ENCODE data around the gene KLHDC4. TPM values are rescaled to one million over a fixed set of nuclear protein-coding genes. Genes with fewer than 3 reads are reported as not detected.

KLHDC4 gene
- total and polyA plus RNA-seq, 9 donors = 18.4 to 38.0 (median 26.1) TPM

- Histone ChIP-seq H3K36me3 (ENCODE audit: control insufficient read depth, insufficient read depth, low read length) (peaks cover 62% of the 10 kb centered on the region), H3K9me3 (replicated peaks; ENCODE audit: control insufficient read depth, low read depth, low read length) (no peaks in the 10 kb centered on the region), H3K27me3 (ENCODE audit: control insufficient read depth, insufficient read depth, low read length) (no peaks in the 10 kb centered on the region), H3K27ac (ENCODE audit: low read length) (no peak overlapping the region), H3K4me3 (ENCODE audit: low read length) (no peak overlapping the region), H3K4me1 (ENCODE audit: control insufficient read depth, insufficient read depth, low read length) (no peaks in the 10 kb centered on the region)
- DNase-seq = no peak
- WGBS (ENCODE audit: insufficient coverage) = 92% methylated on average over 48 of the region's 49 CpGs
Observed at GRCh38 chr16:87708881-87709638, 56.7 kb downstream of the KLHDC4 start.

GRCh38 chr16:87707714-87708580 is 57.8 kb downstream of the KLHDC4 start:
- 84% methylated on average over 35 of the region's 45 CpGs for WGBS (ENCODE audit: insufficient coverage)

GRCh38 chr16:87707097-87707496 is 58.7 kb downstream of the KLHDC4 start:
- no peak for DNase-seq
- peaks cover 12% of the 10 kb centered on the region for H3K4me1 ChIP-seq (ENCODE audit: control insufficient read depth, insufficient read depth, low read length)
- no peak overlapping the region for H3K4me3 ChIP-seq (ENCODE audit: low read length)
- WGBS (ENCODE audit: insufficient coverage) = 92% methylated on average over 13 of the region's 17 CpGs
- no peaks in the 10 kb centered on the region for H3K27me3 ChIP-seq (ENCODE audit: control insufficient read depth, insufficient read depth, low read length)
- H3K27ac ChIP-seq (ENCODE audit: low read length) = no peak overlapping the region
- peaks cover 71% of the 10 kb centered on the region for H3K36me3 ChIP-seq (ENCODE audit: control insufficient read depth, insufficient read depth, low read length)
- H3K9me3 ChIP-seq (replicated peaks; ENCODE audit: control insufficient read depth, low read depth, low read length) = no peaks in the 10 kb centered on the region

More at GRCh38 chr16:87707714-87708580, 57.8 kb downstream of the KLHDC4 start:
- H3K4me3 ChIP-seq (ENCODE audit: low read length) = no peak overlapping the region
- H3K9me3 ChIP-seq (replicated peaks; ENCODE audit: control insufficient read depth, low read depth, low read length) = no peaks in the 10 kb centered on the region
- H3K36me3 ChIP-seq (ENCODE audit: control insufficient read depth, insufficient read depth, low read length) = peaks cover 66% of the 10 kb centered on the region
- no peak for DNase-seq
- no peak overlapping the region for H3K27ac ChIP-seq (ENCODE audit: low read length)
- H3K4me1 ChIP-seq (ENCODE audit: control insufficient read depth, insufficient read depth, low read length) = peaks cover 7% of the 10 kb centered on the region
- H3K27me3 ChIP-seq (ENCODE audit: control insufficient read depth, insufficient read depth, low read length) = no peaks in the 10 kb centered on the region

- Histone ChIP-seq H3K36me3 (ENCODE audit: control insufficient read depth, insufficient read depth, low read length) (peaks cover 70% of the 10 kb centered on the region), H3K4me3 (ENCODE audit: low read length) (no peak overlapping the region), H3K9me3 (replicated peaks; ENCODE audit: control insufficient read depth, low read depth, low read length) (no peaks in the 10 kb centered on the region), H3K27ac (ENCODE audit: low read length) (no peak overlapping the region), H3K4me1 (ENCODE audit: control insufficient read depth, insufficient read depth, low read length) (peaks cover 19% of the 10 kb centered on the region), H3K27me3 (ENCODE audit: control insufficient read depth, insufficient read depth, low read length) (no peaks in the 10 kb centered on the region)
- 65% methylated on average over 19 of the region's 28 CpGs for WGBS (ENCODE audit: insufficient coverage)
- no peak for DNase-seq
Observed at GRCh38 chr16:87706278-87707000, 59.3 kb downstream of the KLHDC4 start.

GRCh38 chr16:87705771-87706277 is 60.0 kb downstream of the KLHDC4 start:
- DNase-seq = no peak
- H3K4me3 ChIP-seq (ENCODE audit: low read length) = no peak overlapping the region
- 40% methylated on average over 11 of the region's 31 CpGs for WGBS (ENCODE audit: insufficient coverage)
- peaks cover 66% of the 10 kb centered on the region for H3K36me3 ChIP-seq (ENCODE audit: control insufficient read depth, insufficient read depth, low read length)
- peaks cover 19% of the 10 kb centered on the region for H3K4me1 ChIP-seq (ENCODE audit: control insufficient read depth, insufficient read depth, low read length)
- H3K9me3 ChIP-seq (replicated peaks; ENCODE audit: control insufficient read depth, low read depth, low read length) = no peaks in the 10 kb centered on the region
- no peak overlapping the region for H3K27ac ChIP-seq (ENCODE audit: low read length)
- no peaks in the 10 kb centered on the region for H3K27me3 ChIP-seq (ENCODE audit: control insufficient read depth, insufficient read depth, low read length)

- H3K36me3 ChIP-seq (ENCODE audit: control insufficient read depth, insufficient read depth, low read length) = peaks cover 59% of the 10 kb centered on the region
- no peaks in the 10 kb centered on the region for H3K9me3 ChIP-seq (replicated peaks; ENCODE audit: control insufficient read depth, low read depth, low read length)
- DNase-seq = no peak
- 90% methylated on average over 27 of the region's 34 CpGs for WGBS (ENCODE audit: insufficient coverage)
- no peak overlapping the region for H3K4me3 ChIP-seq (ENCODE audit: low read length)
- no peaks in the 10 kb centered on the region for H3K27me3 ChIP-seq (ENCODE audit: control insufficient read depth, insufficient read depth, low read length)
- peaks cover 19% of the 10 kb centered on the region for H3K4me1 ChIP-seq (ENCODE audit: control insufficient read depth, insufficient read depth, low read length)
- H3K27ac ChIP-seq (ENCODE audit: low read length) = no peak overlapping the region
Observed at GRCh38 chr16:87704754-87705353, 60.9 kb downstream of the KLHDC4 start.

GRCh38 chr16:87703835-87704375 is 61.9 kb downstream of the KLHDC4 start:
- no peaks in the 10 kb centered on the region for H3K27me3 ChIP-seq (ENCODE audit: control insufficient read depth, insufficient read depth, low read length)
- H3K36me3 ChIP-seq (ENCODE audit: control insufficient read depth, insufficient read depth, low read length) = peaks cover 56% of the 10 kb centered on the region
- no peak for DNase-seq
- no peaks in the 10 kb centered on the region for H3K9me3 ChIP-seq (replicated peaks; ENCODE audit: control insufficient read depth, low read depth, low read length)
- H3K4me1 ChIP-seq (ENCODE audit: control insufficient read depth, insufficient read depth, low read length) = peaks cover 19% of the 10 kb centered on the region
- H3K4me3 ChIP-seq (ENCODE audit: low read length) = no peak overlapping the region
- no peak overlapping the region for H3K27ac ChIP-seq (ENCODE audit: low read length)
- 74% methylated on average over 14 of the region's 29 CpGs for WGBS (ENCODE audit: insufficient coverage)

- 82% methylated on average over 26 of the region's 26 CpGs for WGBS (ENCODE audit: insufficient coverage)
- Histone ChIP-seq H3K36me3 (ENCODE audit: control insufficient read depth, insufficient read depth, low read length) (peaks cover 51% of the 10 kb centered on the region), H3K27ac (ENCODE audit: low read length) (no peak overlapping the region), H3K4me1 (ENCODE audit: control insufficient read depth, insufficient read depth, low read length) (peaks cover 19% of the 10 kb centered on the region), H3K9me3 (replicated peaks; ENCODE audit: control insufficient read depth, low read depth, low read length) (no peaks in the 10 kb centered on the region), H3K27me3 (ENCODE audit: control insufficient read depth, insufficient read depth, low read length) (no peaks in the 10 kb centered on the region), H3K4me3 (ENCODE audit: low read length) (no peak overlapping the region)
- no peak for DNase-seq
Observed at GRCh38 chr16:87703071-87703470, 62.7 kb downstream of the KLHDC4 start.

GRCh38 chr16:87702325-87702811 is 63.4 kb downstream of the KLHDC4 start:
- Histone ChIP-seq H3K9me3 (replicated peaks; ENCODE audit: control insufficient read depth, low read depth, low read length) (no peaks in the 10 kb centered on the region), H3K27me3 (ENCODE audit: control insufficient read depth, insufficient read depth, low read length) (no peaks in the 10 kb centered on the region), H3K27ac (ENCODE audit: low read length) (no peak overlapping the region), H3K4me3 (ENCODE audit: low read length) (no peak overlapping the region), H3K36me3 (ENCODE audit: control insufficient read depth, insufficient read depth, low read length) (peaks cover 44% of the 10 kb centered on the region), H3K4me1 (ENCODE audit: control insufficient read depth, insufficient read depth, low read length) (peaks cover 19% of the 10 kb centered on the region)
- peak; percentile 61 for DNase-seq
- WGBS (ENCODE audit: insufficient coverage) = 25% methylated on average over 19 of the region's 19 CpGs
